NCI-H2081 treated with DMSO at 0.1 percent for 48 hours (cell line): Measurements from ENCODE around the gene CEP290.
"Not testable (repeated sequence)": the region's sequence is repeated elsewhere in the genome, so short reads cannot be mapped to it uniquely, and the experiment has no call there.

ENCODE experiments used
- DNase-seq: peaks from one replicate; lab custom pipeline; 2025; lab: John Stamatoyannopoulos, UW

Gene CEP290

DNA sequence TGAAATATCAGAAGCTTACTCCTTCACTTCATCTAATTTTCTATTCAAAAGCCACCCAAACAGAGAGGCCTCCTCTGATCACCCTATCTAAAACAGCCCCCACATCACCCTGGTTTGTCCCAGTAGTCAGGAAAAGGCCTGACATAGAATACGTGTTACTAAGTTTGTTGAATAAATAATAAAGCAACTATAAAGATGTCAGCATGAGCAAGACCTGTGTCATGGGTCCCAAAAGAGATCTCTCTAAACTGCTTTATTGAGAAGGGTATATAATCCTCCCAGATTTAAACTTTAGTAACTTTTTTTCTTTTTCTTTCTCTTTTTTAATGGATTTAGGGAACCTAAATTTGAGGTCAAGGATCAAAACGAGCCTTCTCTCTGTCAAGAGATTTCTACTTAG lies 85.3 kb downstream of the CEP290 start:
- no peak for DNase-seq

- DNase-seq = peak; percentile 9
Observed at GRCh38 chr12:88052686-88053085, 89.2 kb downstream of the CEP290 start.

GRCh38 chr12:88044035-88044434 lies 97.9 kb downstream of the CEP290 start:
- DNase-seq = no peak

- DNase-seq = no peak
Observed at GRCh38 chr12:88037770-88038169, 104.1 kb downstream of the CEP290 start.

DNA sequence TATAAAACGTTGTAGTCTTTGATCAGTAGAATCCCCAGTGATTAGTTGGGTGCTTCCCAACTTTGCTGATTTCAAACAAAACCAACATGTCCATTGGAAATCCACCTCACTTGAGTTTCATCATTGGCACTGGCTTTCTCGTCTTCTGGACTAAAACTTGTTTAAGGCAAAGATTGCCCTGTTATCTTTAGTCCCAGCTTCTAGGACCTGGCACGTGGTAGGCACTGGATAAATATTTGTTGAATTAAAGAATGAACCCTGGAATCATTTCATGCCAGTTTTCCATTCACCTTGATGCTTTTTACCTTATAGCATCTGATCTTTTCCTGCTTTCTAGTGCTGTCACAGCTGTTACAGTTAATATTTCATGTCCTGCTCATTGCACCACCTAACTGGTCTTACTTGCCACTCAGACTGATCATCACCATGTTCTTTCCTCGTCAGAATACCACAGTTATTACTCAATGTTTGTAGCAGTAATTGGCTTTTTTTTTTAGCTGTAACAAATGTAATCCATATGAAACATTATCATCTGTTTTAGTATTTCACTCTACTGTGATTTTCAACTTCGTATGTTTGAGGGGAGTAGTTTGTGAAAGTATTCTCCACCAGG lies 105.4 kb downstream of the CEP290 start:
- no peak for DNase-seq

DNA sequence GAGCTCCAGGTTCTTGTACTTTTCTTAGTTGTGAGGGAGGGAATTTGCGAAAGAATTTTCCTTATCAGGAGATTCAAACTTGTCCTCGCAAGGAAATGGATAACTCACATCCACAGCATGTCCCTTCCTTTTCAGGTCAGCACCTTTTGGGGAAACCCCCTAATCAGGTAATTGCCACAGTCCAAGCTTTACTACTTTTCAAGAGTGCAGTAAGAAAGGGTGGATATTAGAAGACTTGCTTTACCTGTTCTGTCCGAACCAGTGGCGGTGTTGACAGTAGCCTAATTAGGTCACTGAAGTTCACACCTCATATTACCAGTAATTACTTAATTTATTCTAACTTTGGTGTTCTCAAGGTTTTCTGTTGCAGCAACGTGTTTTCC lies 106.0 kb downstream of the CEP290 start:
- DNase-seq = no peak

GRCh38 chr12:88035271-88035906 lies 106.5 kb downstream of the CEP290 start:
- DNase-seq = peak; percentile 71

GRCh38 chr12:88031161-88031560 lies 110.7 kb downstream of the CEP290 start:
- not testable (repeated sequence) for DNase-seq

DNA sequence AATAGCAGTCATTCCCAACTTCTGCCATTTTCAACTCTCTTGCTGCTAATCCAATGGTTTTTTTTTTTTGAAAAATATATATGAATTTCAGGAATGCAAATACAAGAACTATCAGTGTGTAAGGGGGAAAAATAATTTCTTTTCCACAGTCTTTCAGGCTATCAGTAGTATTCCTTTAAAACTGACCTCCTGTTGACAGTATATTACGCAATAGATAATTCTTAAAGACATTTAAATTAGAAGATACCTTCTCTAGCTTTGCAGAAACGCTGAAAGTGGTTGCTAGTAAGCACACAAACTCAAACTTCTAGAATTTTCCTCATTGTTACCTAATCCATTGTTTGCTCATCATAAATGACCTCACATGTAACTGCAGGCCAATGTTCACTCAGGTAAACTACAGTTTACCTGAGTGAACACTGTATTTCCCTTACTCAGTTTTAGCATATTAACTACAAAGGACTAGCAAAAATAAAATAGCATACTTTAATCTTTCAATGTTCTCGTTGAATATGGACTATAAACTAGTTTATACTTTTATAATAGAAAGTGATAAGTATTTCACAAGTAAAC lies 112.7 kb downstream of the CEP290 start, which contains the start of gene C12orf50:
TSS of gene C12orf50 (minus strand) at position 309 of the 573 bp plus-strand sequence. CDS start 2,439 bp downstream, outside the sequence.
- DNase-seq = no peak

GRCh38 chr12:88026196-88026595 lies 115.7 kb downstream of the CEP290 start:
- DNase-seq = no peak

DNA sequence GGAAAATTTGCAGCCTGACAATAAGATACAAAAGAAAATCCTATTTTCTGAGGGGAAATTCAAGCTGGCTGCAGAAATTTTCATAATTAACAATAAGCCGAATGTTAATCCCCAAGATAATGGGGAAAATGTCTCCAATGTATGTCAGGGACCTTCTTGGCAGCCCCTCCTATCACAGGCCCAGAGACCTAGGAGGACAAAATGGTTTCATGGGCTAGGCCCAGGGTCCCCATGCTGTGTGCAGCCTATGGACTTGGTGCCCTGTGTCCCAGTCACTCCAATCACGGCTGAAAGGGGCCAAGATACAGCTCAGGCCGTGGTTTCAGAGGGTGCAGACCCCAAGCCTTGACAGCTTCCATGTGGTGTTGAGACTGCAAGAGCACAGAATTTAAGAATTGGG lies 123.9 kb downstream of the CEP290 start:
- no peak for DNase-seq

- DNase-seq = no peak
Observed at GRCh38 chr12:88015825-88016224, 126.1 kb downstream of the CEP290 start.

GRCh38 chr12:88011755-88012154 lies 130.1 kb downstream of the CEP290 start:
- no peak for DNase-seq

DNA sequence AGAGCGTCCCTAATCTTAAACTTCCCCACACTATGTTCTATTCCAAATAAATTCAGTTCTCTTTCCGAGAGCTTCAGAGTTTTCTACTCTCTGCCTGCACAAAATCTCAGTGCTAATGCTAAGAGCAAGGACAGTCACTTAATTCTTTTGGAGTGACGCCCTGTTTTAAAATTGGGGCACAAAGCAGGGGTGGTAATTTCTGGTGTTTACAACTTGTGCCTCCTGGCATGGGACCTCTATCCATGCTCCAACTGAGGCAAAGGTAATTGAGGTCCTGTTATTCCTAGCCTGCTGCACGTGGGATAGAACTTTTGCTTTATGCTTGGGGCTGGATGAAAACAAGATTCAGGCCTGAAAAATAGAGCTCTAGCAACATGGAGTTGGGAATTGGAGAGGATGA lies 135.5 kb downstream of the CEP290 start:
- DNase-seq = no peak

GRCh38 chr12:88001327-88001726 lies 140.6 kb downstream of the CEP290 start:
- DNase-seq = no peak
